HG02973 (cell line): Measurements from ENCODE around the gene STAG3.
A peak's percentile ranks its signal among the peaks of the same experiment; 100 is the strongest.
"Not testable (repeated sequence)": the region's sequence is repeated elsewhere in the genome, so short reads cannot be mapped to it uniquely, and the experiment has no call there.

ENCODE experiments used
- ATAC-seq: cut with Tn5 transposase; IDR thresholded peaks from one replicate; pipeline ENCODE4 v1.9.1; 2021; ENCODE audit warnings: moderate library complexity; ENCODE audit not compliant: unreplicated experiment

STAG3 gene

GRCh38 chr7:100177045-100178001, at the start of gene STAG3, which contains the start of gene GPC2:
STAG3 (plus strand) TSS chr7:100177918; CDS start chr7:100180557, 2,639 bp downstream.
GPC2 (minus strand) TSS chr7:100177381; CDS start chr7:100177199, 182 bp downstream.
- ATAC-seq: peak; percentile 78

GRCh38 chr7:100128637-100128963, 49.1 kb upstream of the STAG3 start:
- ATAC-seq: no peak

GRCh38 chr7:100130220-100130607, 47.5 kb upstream of the STAG3 start:
- ATAC-seq: not testable (repeated sequence)

DNA sequence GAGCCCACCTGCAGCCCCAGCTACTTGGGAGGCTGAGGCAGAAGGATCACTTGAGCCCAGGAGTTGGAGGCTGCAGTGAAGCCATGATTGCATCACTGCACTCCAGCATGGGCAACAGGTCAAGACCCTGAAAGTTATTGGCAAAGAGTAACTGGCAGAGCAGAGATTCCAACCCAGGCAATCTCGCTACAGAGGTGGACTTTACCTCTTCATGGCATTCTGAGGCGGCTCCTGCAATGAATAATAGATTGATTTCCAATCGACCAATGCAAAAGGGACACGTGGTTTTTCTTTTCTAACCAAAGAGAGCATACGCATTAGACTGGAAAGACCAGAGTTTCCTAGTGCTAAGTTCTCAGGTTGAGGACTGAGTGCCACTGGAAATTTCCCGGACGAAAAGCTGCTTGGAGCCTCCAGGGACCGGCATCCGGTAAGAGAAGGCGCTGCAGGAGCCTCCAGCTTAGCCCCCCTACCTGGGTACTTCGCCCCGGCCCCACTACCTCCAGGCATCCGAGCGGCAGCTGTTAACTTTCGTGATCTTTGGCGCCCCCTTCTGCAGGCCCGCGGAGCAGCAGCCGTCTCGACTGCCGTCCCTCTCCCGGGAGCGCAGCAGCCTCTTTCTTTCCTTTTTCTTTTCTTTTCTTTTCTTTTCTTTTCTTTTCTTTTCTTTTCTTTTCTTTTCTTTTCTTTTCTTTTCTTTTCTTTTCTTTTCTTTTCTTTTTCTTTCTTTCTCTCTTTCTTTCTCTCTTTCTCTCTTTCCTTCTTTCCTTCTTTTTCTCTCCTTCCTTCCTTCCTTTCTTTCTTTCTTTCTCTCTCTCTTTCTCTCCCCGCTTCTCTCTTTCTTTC, 46.9 kb upstream of the STAG3 start:
- no peak for ATAC-seq

DNA sequence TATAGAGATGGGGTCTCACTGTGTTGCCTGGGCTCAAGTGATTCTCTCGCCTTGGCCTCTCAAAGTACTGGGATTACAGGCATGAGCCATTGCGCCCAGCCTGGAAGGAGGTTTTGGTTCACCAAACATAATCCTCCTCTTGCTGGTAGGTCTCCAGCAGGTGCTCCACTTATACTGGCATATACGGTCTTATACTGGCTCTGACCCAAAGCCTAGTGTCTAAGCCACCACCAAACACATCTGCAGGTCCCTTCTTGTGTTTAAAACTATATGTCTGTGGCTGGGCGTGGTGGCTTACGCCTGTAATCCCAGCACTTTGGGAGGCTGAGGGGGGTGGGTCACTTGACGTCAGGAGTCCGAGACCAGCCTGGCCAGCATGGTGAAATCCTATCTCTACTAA, 45.6 kb upstream of the STAG3 start:
- no peak for ATAC-seq

DNA sequence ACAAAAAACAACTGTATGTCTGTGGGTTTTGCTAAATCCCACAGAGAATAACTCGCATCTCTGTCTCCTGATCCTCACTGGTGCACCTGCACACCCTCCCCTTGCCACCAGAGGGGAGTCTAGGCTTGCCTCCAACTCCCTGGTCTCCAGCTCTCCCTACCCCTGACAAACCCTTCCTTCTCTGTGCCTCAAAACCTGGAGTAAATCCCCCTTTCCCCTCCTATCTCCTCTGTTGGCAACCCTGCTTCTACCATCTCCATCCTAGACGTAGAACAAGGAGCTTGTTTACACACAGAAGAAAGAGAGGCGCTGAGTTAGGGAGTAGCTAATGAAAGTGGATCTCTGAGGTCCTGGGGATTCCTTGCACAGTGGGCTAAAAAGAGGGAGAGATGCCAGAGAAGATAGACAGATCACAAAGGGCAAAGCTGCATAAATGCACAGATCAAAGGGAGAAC, 45.0 kb upstream of the STAG3 start:
- no peak for ATAC-seq

DNA sequence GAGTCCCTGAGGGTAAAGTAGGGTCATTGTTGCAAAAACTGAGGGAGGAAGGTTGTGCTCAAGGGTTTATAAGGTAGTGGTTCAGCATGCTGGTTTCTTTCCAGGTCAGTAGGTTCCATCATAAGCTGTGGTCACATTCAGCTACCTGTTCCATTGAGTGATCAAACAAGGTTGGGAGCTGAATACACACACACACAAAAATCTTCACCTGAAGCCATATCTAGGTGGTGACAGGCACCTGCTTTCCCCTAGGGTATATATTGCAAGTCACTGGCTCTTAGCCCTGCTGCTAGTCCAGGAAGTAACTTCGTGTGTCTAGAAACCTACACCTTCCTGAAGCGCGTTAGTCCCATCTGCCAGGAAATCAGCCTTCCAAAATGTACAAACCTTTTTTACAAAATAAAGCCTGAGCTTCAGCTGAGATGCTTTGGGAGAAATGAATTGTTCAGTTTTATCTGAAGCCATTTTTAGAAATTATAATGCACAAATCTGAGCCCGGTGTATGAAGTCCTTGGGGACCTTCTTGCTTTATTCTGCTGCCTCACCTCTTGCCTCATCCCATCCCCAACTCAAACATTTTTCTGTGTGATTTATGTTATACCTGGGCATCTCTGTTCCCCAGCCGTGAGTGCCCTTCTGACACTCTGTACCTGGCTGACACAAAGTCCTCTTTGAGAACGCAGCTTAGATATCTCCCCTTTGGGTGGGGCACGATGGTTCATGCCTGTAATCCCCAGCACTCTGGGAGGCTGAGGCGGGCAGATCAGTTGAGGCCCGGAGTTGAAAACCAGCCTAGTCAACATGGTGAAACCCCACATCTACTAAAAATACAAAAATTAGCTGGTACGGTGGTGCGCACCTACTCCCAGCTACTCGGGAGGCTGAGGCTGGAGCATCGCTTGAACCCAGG, 39.6 kb upstream of the STAG3 start:
- ATAC-seq: no peak

DNA sequence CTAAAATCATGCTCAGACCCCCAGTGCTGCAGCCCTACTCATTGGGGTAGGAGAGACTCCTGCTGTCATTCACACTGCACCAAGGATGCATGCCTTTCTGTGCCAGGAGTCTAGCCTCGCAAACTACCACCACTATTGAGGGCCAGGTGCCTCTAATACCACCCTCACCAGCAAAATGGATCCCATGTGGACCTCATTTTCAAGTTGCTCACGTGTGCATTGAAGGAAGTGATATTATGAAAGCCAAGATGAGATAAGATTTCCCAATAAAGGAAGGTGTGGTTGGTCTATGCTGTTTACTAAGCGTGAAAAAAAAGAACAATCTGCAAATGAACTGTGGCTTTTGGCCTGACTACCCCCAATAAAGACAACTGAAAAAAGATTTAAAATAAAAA, 36.2 kb upstream of the STAG3 start:
- no peak for ATAC-seq

DNA sequence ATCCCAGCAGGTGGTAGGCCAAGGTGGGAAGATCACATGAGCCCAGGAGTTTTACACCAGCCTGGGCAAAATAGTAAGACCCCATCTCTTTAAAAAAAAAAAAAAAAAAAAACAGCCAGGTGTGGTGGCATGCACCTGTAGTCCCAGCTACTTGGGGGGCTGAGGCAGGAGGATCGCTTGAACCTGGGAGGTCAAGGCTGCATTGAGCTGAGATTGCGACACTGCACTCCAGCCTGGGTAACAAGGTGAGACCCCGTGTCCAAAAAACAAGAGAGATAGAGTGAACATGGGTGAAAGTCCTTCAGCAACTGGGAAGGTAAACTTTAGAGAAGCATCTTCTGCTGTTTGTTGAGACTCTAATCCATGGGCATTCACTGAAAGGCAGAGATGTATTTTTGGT, 35.3 kb upstream of the STAG3 start:
- no peak for ATAC-seq

DNA sequence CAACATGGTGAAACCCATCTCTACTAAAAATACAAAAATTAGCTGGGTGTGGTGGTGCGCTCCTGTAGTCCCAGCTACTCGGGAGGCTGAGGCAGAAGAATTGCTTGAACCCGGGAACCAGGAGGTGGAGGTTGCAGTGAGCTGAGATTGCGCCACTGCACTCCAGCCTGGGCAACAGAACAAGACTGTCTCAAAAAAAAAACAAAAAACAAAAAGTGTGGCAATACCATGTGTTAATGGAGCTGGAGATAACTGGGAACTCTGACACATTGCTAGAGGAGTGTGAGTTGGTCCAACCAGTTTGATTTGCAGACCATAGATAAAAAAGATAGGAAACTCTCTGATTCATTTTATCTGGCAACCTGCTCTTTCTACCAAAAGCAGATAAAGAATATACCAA, 31.4 kb upstream of the STAG3 start:
- ATAC-seq: not testable (repeated sequence)

DNA sequence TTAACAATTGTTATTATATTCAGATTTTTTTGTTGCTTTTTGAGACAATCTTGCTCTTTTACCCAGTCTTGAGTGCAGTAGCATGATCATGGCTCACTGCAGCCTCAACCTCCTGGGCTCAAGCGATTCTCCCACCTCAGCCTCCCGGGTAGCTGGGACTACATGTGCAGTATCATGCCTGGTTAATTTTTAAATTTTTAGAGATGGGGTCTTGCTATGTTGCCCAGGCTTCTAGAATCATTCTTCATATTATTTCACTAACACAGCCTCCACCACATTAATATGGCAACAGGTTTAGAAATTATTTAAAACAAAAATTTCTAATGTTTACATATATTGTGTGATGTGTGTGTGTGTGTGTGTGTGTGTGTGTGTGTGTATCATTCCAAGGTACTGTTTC, 30.4 kb upstream of the STAG3 start:
- ATAC-seq: no peak

DNA sequence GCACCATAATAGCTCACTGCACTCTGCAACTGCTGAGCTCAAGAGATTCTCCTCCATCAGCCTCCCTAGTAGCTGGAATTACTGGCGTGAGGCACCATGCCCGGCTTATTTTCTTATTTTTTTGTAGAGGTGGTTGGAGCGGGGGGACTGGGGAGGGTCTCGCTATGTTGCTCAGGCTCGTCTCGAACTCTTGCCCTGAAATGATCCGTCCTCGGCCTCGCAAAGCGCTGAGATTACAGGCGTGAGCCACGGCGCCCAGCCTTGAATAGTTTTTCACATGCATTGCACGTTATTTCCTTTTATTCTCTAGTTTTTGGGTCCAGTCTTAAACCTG, 29.5 kb upstream of the STAG3 start:
- ATAC-seq: no peak

DNA sequence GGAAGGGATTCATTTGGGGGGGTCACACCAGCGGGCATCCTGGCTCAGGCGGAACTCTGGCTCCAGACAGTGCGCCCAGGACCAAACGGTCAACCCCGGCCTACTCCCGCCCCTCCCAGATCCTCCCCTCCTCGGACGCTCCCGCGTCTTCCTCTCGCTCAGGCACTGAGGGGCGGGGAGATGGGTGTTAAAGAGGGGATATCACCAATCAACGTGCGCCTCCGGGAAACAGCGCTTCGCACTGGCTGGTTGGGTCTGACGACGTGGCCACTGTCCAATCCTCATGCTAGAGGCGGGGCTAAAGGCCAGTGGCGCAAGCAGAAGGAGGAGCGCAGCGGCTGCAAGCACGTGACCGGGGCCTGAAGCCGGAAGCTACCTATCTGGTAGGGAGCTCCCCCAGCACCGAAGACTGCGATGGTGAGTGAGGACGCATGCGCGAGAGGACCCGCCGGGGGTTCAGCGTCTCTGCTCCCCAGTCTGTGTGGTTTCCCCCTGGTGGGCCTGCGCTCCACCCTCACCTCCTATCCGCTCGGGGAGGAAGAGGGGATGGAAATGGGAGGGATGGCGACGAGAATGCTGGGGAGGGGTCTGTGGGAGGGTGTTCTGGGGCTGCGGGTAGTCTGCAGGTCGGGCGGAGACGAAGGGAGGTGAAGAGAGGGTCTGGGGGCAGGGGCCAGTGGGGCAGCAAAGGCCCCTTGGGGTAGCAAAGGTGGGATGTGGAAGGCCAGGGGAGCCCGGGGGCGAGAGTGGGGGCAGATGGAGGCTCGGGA, 29.0 kb upstream of the STAG3 start, which contains the start of gene LAMTOR4:
TSS of gene LAMTOR4 (plus strand) at position 360 of the 770 bp plus-strand sequence. CDS start at position 415, 55 bp downstream.
- ATAC-seq: peak; percentile 98

GRCh38 chr7:100152404-100152803, 25.3 kb upstream of the STAG3 start:
- no peak for ATAC-seq

DNA sequence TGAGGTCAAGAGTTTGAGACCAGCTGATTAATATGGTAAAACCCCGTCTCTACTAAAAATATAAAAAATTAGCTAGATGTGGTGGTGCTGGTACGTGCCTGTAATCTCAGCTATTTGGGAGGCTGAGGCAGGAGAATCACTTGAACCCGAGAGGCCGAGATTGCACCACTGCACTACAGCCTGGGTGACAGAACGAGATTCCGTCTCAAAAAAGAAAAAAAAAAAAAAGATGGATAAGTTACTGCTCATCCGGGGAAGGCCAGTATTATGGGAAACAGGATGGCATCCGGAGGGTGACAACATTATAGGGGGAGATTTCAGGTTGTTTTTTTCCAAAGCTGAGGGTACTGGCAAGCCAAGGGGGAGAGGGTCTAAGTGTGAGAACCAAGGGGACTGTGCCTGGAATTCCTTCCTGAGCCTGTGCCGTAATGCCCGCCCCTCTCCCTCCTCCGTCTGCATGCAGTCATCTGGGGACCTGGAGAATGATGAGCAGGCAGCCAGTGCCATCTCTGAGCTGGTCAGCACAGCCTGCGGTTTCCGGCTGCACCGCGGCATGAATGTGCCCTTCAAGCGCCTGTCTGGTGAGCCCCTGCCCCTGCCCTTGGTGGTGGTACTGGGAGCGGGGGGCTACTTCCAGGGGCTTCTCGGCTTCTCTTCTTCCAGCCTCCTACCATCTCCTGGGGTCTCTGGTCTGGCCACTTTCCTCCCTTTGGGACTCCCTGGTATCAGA, 24.6 kb upstream of the STAG3 start:
- no peak for ATAC-seq

- no peak for ATAC-seq
Measured at GRCh38 chr7:100153708-100154535, 23.8 kb upstream of the STAG3 start.

- ATAC-seq: no peak
Measured at GRCh38 chr7:100154651-100155491, 22.8 kb upstream of the STAG3 start.
